K562 (cell line): ENCODE data around the gene ARL2. TPM values are rescaled to one million over a fixed set of nuclear protein-coding genes. Genes with fewer than 3 reads are reported as not detected.
A peak's percentile ranks its signal among the peaks of the same experiment; 100 is the strongest.

ENCODE experiments used
- BRCA1 ChIP-seq, 2 experiments: fragments of 450-650 bp in 1 of 2; sonication (generic) in 1 of 2; formaldehyde crosslinking in 1 of 2; IDR thresholded peaks; 2 replicates each; pipeline versions ENCODE4 v1.5.0 to v1.6.1; 2017 to 2020; ENCODE audit warnings: mild to moderate bottlenecking in 1 of 2, missing genetic modification reagents in 1 of 2
- CHCHD3 ChIP-seq: fragments of 250-450 bp; sonication (Bioruptor Pico); IDR thresholded peaks from 2 replicates; pipeline ENCODE4 v2.1.2; 2022; ENCODE audit warnings: mild to moderate bottlenecking
- FOXP1 ChIP-seq: sonication (generic); formaldehyde crosslinking; IDR thresholded peaks from 2 replicates; pipeline ENCODE4 v1.8.0; 2022; ENCODE audit warnings: mild to moderate bottlenecking, missing genetic modification reagents
- HMGN3 ChIP-seq: IDR thresholded peaks from 2 replicates; pipeline ENCODE4 v1.6.1; 2011; ENCODE audit warnings: borderline replicate concordance, low read depth, mild to moderate bottlenecking, mixed read lengths, low read length; ENCODE audit not compliant: insufficient read length; ENCODE audit errors: extremely low read depth
- HNRNPH1 ChIP-seq: fragments of 200-400 bp; formaldehyde crosslinking; optimal IDR thresholded peaks from 2 replicates; pipeline ENCODE3; 2017; ENCODE audit warnings: low read depth, mild to moderate bottlenecking, low read length, moderate library complexity
- MYC ChIP-seq, 2 experiments: fragments of 250-450 bp in 1 of 2; sonication (Bioruptor Pico) in 1 of 2; IDR thresholded peaks; 2 replicates each; pipeline versions ENCODE4 v1.5.1 to v1.6.1; 2012 to 2021; ENCODE audit warnings: low read depth in 2 of 2, borderline replicate concordance in 1 of 2, improper control_type of control experiment in 1 of 2, low read length in 1 of 2, mild to moderate bottlenecking in 1 of 2, moderate library complexity in 1 of 2
- NR2C2 ChIP-seq, 2 experiments: fragments of 200-800 bp in 1 of 2; sonication (Bioruptor generic) in 1 of 2; sonication (generic) in 1 of 2; formaldehyde crosslinking in 1 of 2; IDR thresholded peaks; 2 replicates each; pipeline versions ENCODE4 v1.6.1 to v1.8.0; 2016 to 2022; ENCODE audit warnings: mild to moderate bottlenecking in 1 of 2, missing compliant biosample characterization in 1 of 2, missing genetic modification characterization in 1 of 2, missing genetic modification reagents in 1 of 2
- POLR2AphosphoS5 ChIP-seq: IDR thresholded peaks from 2 replicates; pipeline ENCODE4 v1.6.1; 2011; ENCODE audit warnings: mild to moderate bottlenecking, low read depth, low read length, moderate library complexity; ENCODE audit not compliant: control insufficient read depth, insufficient read depth
- PYGO2 ChIP-seq: fragments of 450-650 bp; IDR thresholded peaks from 2 replicates; pipeline ENCODE4 v1.6.1; 2016; ENCODE audit warnings: mild to moderate bottlenecking, missing genetic modification characterization, moderate library complexity, missing compliant biosample characterization
- RAD51 ChIP-seq: fragments of 450-650 bp; IDR thresholded peaks from 2 replicates; pipeline ENCODE4 v1.7.1; 2016; ENCODE audit warnings: low read depth, mild to moderate bottlenecking, borderline replicate concordance
- SMAD1 ChIP-seq: fragments of 150-350 bp; IDR thresholded peaks from 2 replicates; pipeline ENCODE4 v1.6.1; 2014; ENCODE audit warnings: low read length, low read depth; ENCODE audit not compliant: partially characterized antibody
- TRIM24 ChIP-seq, 2 experiments: fragments of 450-650 bp; IDR thresholded peaks; 2 replicates each; pipeline ENCODE4 v1.6.1; 2016
- TRIM28 ChIP-seq: fragments of 450-650 bp; IDR thresholded peaks from 2 replicates; pipeline ENCODE4 v1.6.1; 2017
- TSC22D4 ChIP-seq: fragments of 450-650 bp; IDR thresholded peaks from 2 replicates; pipeline ENCODE4 v1.6.1; 2016; ENCODE audit warnings: missing genetic modification characterization, missing biosample characterization, control low read depth
- XRCC5 ChIP-seq: fragments of 200-400 bp; formaldehyde crosslinking; IDR thresholded peaks from 2 replicates; pipeline ENCODE4 v1.6.1; 2017; ENCODE audit warnings: low read depth, mild to moderate bottlenecking, low read length
- ZFPM2 ChIP-seq: fragments of 250-450 bp; sonication (Bioruptor Pico); IDR thresholded peaks from 2 replicates; pipeline ENCODE4 v1.5.1; 2022; ENCODE audit warnings: mild to moderate bottlenecking
- ZNF282 ChIP-seq: sonication (generic); formaldehyde crosslinking; IDR thresholded peaks from 2 replicates; pipeline ENCODE4 v1.8.1; 2023; ENCODE audit warnings: missing genetic modification reagents
- polyA plus RNA-seq, 8 experiments: library from polyadenylated mRNA; depleted of rRNA in 4 of 8; stranded (reverse) in 5 of 8; unstranded in 3 of 8; fragments of >200 nt; fragmentation: Nextera tagmentation in 2 of 8; fragmentation: Illumina TruSeq in 1 of 8; extraction: Ambion mirVana in 2 of 8; extraction: Trizol in 1 of 8; gene quantifications; 2 replicates each; pipeline versions ENCODE4 v1.2.1 to v1.2.3, GENCODE V29; 2011 to 2014; ENCODE audit warnings: inconsistent platforms in 1 of 8, missing spikeins in 1 of 8
- total RNA-seq, 7 experiments: library from RNA; depleted of rRNA in 6 of 7; stranded (reverse); fragments of >200 nt in 6 of 7; fragmentation: Illumina TruSeq in 2 of 7; extraction: Trizol in 2 of 7; gene quantifications; 2 replicates each; pipeline versions ENCODE4 v1.2.1 to v1.2.3, GENCODE V29; 2011 to 2021; ENCODE audit warnings: low replicate concordance in 1 of 7
- TF ChIP-seq, protein P1 (sequence below): fragments of 250-450 bp; sonication (Bioruptor Pico); IDR thresholded peaks from 2 replicates; pipeline ENCODE4 v1.6.1; 2021; ENCODE audit warnings: mild to moderate bottlenecking
- TF ChIP-seq, protein P2 (sequence below): fragments of 250-450 bp; sonication (Bioruptor Pico); IDR thresholded peaks from 2 replicates; pipeline ENCODE4 v1.8.0; 2022; ENCODE audit warnings: moderate library complexity, mild to moderate bottlenecking, inconsistent platforms
- TF ChIP-seq, protein P3 (sequence below): sonication (generic); formaldehyde crosslinking; IDR thresholded peaks from 2 replicates; pipeline ENCODE4 v1.8.0; 2023; ENCODE audit warnings: missing genetic modification reagents, mild to moderate bottlenecking, borderline replicate concordance

Gene ARL2
- total and polyA plus RNA-seq, 9 of the 15 experiments (the other 6 are each of a cell fraction or from before 2014, with no cell fraction given) = 5.7 to 154 (median 92.2) TPM

DNA sequence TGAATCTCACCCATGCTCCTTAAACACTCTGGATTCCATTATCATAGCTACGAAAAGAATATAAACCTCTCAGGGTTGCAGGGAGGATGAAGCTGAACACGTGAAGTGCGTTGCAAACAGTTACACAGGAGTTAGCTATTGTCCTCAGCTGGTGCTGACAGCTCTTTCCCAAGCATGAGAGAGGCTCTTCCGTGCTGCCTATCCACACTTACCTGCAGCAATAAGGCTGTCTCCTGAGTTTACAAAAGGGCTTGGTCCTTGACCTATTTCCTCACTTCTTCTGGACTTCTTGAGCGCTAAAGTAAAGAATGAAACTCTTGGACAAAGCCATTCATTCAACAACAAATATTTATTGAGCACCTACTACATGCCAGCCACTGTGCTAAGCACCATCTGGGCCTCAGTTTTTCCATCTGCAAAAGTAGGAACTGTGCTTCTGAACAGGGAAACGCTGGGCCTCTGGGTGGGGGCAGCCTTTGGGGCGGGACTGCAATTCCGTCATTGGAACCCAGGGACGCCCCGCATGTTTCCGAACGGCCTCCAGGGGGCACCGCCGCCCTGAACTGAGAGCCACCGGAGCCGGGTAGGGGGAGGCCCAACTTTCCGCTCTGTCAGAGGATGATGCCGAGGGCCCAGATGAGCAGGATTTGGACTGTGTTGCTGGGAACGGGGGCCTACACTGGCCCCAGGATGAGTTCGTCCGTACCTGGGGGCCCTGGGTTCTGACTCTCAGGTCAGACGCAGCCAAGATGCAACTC, 651 bp upstream of the ARL2 start (continued):
- TF ChIP-seq FOXP1 (CRISPR knock-in tag) (no peak), ZFPM2 (no peak), HNRNPH1 (no peak), NR2C2 (CRISPR knock-in tag; IDR thresholded peaks at IDR 0.05) (no peak; the same call in 1 of the 2 replicates), NR2C2 (tag; IDR thresholded peaks at IDR 0.05) (no peak), CHCHD3 (no peak), BRCA1 (IDR thresholded peaks at IDR 0.05) (no peak), BRCA1 (CRISPR knock-in tag; IDR thresholded peaks at IDR 0.05) (no peak), HMGN3 (no peak), RAD51 (no peak), XRCC5 (peak; percentile 77; the same call in 1 of the 2 replicates), TRIM28 (no peak), TRIM24 (IDR thresholded peaks at IDR 0.05) (no peak), ZNF282 (CRISPR knock-in tag) (no peak), TSC22D4 (tag) (no peak), MYC (IDR thresholded peaks at IDR 0.05; ENCODE audit: low read depth, low read length) (no peak), MYC (CRISPR knock-in tag; IDR thresholded peaks at IDR 0.05; ENCODE audit: borderline replicate concordance, low read depth) (no peak), PYGO2 (tag) (no peak), POLR2AphosphoS5 (0 out of 2 replicates have a peak, but pooled peaks have one; percentile 22), SMAD1 (no peak)
- TF ChIP-seq, protein P1, sequence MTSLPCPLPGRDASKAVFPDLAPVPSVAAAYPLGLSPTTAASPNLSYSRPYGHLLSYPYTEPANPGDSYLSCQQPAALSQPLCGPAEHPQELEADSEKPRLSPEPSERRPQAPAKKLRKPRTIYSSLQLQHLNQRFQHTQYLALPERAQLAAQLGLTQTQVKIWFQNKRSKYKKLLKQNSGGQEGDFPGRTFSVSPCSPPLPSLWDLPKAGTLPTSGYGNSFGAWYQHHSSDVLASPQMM (CRISPR knock-in tag) = no peak
- TF ChIP-seq, protein P2, sequence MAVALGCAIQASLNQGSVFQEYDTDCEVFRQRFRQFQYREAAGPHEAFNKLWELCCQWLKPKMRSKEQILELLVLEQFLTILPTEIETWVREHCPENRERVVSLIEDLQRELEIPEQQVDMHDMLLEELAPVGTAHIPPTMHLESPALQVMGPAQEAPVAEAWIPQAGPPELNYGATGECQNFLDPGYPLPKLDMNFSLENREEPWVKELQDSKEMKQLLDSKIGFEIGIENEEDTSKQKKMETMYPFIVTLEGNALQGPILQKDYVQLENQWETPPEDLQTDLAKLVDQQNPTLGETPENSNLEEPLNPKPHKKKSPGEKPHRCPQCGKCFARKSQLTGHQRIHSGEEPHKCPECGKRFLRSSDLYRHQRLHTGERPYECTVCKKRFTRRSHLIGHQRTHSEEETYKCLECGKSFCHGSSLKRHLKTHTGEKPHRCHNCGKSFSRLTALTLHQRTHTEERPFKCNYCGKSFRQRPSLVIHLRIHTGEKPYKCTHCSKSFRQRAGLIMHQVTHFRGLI (CRISPR knock-in tag) = no peak
- TF ChIP-seq, protein P3, sequence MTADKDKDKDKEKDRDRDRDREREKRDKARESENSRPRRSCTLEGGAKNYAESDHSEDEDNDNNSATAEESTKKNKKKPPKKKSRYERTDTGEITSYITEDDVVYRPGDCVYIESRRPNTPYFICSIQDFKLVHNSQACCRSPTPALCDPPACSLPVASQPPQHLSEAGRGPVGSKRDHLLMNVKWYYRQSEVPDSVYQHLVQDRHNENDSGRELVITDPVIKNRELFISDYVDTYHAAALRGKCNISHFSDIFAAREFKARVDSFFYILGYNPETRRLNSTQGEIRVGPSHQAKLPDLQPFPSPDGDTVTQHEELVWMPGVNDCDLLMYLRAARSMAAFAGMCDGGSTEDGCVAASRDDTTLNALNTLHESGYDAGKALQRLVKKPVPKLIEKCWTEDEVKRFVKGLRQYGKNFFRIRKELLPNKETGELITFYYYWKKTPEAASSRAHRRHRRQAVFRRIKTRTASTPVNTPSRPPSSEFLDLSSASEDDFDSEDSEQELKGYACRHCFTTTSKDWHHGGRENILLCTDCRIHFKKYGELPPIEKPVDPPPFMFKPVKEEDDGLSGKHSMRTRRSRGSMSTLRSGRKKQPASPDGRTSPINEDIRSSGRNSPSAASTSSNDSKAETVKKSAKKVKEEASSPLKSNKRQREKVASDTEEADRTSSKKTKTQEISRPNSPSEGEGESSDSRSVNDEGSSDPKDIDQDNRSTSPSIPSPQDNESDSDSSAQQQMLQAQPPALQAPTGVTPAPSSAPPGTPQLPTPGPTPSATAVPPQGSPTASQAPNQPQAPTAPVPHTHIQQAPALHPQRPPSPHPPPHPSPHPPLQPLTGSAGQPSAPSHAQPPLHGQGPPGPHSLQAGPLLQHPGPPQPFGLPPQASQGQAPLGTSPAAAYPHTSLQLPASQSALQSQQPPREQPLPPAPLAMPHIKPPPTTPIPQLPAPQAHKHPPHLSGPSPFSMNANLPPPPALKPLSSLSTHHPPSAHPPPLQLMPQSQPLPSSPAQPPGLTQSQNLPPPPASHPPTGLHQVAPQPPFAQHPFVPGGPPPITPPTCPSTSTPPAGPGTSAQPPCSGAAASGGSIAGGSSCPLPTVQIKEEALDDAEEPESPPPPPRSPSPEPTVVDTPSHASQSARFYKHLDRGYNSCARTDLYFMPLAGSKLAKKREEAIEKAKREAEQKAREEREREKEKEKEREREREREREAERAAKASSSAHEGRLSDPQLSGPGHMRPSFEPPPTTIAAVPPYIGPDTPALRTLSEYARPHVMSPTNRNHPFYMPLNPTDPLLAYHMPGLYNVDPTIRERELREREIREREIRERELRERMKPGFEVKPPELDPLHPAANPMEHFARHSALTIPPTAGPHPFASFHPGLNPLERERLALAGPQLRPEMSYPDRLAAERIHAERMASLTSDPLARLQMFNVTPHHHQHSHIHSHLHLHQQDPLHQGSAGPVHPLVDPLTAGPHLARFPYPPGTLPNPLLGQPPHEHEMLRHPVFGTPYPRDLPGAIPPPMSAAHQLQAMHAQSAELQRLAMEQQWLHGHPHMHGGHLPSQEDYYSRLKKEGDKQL (CRISPR knock-in tag) = no peak
